Gastrocnemius medialis (tissue), 4 donors: ENCODE data around the gene BPHL. TPM values are rescaled to one million over a fixed set of nuclear protein-coding genes. Genes with fewer than 3 reads are reported as not detected.

Experiments used
- ATAC-seq, 2 donors: fragments of 150-250 bp; one replicate each; pipeline ENCODE4 v1.9.1; 2016
- DNase-seq, 2 donors: peaks; one replicate each; pipeline ENCODE4 v3.0.0-alpha.2; 2019
- H3K27ac ChIP-seq, 4 donors: fragments of 200-600 bp; sonication (generic); 1 replicate in 1 of 4; 2 replicates in 3 of 4; pipeline ENCODE4 v1.5.1; 2016 to 2018; ENCODE audit warnings: mild to moderate bottlenecking in 2 of 4, moderate library complexity in 1 of 4
- H3K27me3 ChIP-seq, 3 donors: fragments of 200-600 bp; sonication (generic) in 2 of 3; 1 replicate in 1 of 3; 2 replicates in 2 of 3; pipeline versions ENCODE4 v1.5.1 to v1.6.0; 2016 to 2019; ENCODE audit warnings: mild to moderate bottlenecking in 1 of 3, moderate library complexity in 1 of 3
- H3K36me3 ChIP-seq, 2 donors: fragments of 200-600 bp; sonication (generic) in 1 of 2; one replicate each; pipeline ENCODE4 v1.5.1; 2017 to 2018
- H3K4me1 ChIP-seq, 2 donors: fragments of 200-600 bp; sonication (generic) in 1 of 2; one replicate each; pipeline ENCODE4 v1.5.1; 2016 to 2017; ENCODE audit warnings: mild to moderate bottlenecking in 2 of 2
- H3K4me3 ChIP-seq, 4 donors: fragments of 200-600 bp; sonication (generic) in 3 of 4; 1 replicate in 1 of 4; 2 replicates in 3 of 4; pipeline ENCODE4 v1.5.1; 2016 to 2019; ENCODE audit warnings: mild to moderate bottlenecking in 2 of 4
- H3K9me3 ChIP-seq, 3 donors: fragments of 200-600 bp; sonication (generic) in 2 of 3; 1 replicate in 1 of 3; 2 replicates in 2 of 3; pipeline ENCODE4 v1.5.1; 2016 to 2019
- POLR2A ChIP-seq, 2 donors: fragments of 450-650 bp; IDR thresholded peaks; one replicate each; pipeline ENCODE4 v1.6.1; 2017; ENCODE audit warnings: antibody characterized with exemption in 2 of 2, mild to moderate bottlenecking in 2 of 2, moderate library complexity in 2 of 2
- in situ Hi-C, 4 donors: fragments of 200-750 bp; cut with MboI; loops; one replicate each; pipeline versions ENCODE4 v1.15.0 to v1.8.0; 2017; ENCODE audit warnings: low sequenced_read_pairs in 4 of 4
- intact Hi-C: fragments of 100-400 bp; cut with DNase I; formaldehyde crosslinking; loops from one replicate; pipeline ENCODE4 v1.15.1; 2023; ENCODE audit warnings: low total_unique reads
- total RNA-seq, 4 donors: library from RNA; depleted of rRNA; stranded (reverse); fragments of >200 nt; gene quantifications; one replicate each; pipeline versions ENCODE4 v1.1.0 to v1.2.3, GENCODE V29; 2016
- TF ChIP-seq, protein P1 (sequence below), 5 experiments: fragments of 450-650 bp in 3 of 5; fragments of 200-600 bp in 2 of 5; sonication (generic) in 2 of 5; IDR thresholded peaks in 4 of 5; conservative IDR thresholded peaks in 1 of 5; 1 replicate in 4 of 5; 2 replicates in 1 of 5; pipeline ENCODE4 v1.5.1; 2016 to 2019; ENCODE audit warnings: antibody characterized with exemption in 5 of 5, mild to moderate bottlenecking in 3 of 5, moderate library complexity in 3 of 5

BPHL gene
- total RNA-seq, 4 donors from 2014 or later: 4.7 to 8.7 (median 5.8) TPM

DNA sequence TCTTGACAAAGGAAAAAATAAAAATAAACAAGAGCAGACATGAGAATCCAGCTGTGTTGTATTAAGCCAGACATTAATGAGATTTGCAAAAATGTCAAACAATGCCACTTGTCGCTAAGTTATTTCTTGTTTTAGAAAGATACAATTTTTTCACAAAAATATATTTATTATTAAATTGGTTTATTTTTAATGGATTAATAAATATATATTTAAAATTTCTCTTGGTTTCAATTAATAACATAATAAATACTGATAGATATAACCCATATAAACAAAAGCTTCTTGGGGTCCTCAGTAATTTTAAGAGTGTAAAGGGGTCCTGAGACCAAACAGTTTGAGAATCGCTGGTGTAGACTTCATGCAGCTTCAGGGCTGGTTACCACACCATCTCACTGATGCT is 82.9 kb downstream of the BPHL start:
- Histone ChIP-seq H3K27me3 (no peaks in the 10 kb centered on the region), H3K36me3 (no peaks in the 10 kb centered on the region), H3K27ac (no peak overlapping the region), H3K4me3 (no peak overlapping the region), H3K4me1 (no peaks in the 10 kb centered on the region), H3K9me3 (no peaks in the 10 kb centered on the region)
- DNase-seq: no peak
- no peak for ATAC-seq
- TF ChIP-seq, protein P1, sequence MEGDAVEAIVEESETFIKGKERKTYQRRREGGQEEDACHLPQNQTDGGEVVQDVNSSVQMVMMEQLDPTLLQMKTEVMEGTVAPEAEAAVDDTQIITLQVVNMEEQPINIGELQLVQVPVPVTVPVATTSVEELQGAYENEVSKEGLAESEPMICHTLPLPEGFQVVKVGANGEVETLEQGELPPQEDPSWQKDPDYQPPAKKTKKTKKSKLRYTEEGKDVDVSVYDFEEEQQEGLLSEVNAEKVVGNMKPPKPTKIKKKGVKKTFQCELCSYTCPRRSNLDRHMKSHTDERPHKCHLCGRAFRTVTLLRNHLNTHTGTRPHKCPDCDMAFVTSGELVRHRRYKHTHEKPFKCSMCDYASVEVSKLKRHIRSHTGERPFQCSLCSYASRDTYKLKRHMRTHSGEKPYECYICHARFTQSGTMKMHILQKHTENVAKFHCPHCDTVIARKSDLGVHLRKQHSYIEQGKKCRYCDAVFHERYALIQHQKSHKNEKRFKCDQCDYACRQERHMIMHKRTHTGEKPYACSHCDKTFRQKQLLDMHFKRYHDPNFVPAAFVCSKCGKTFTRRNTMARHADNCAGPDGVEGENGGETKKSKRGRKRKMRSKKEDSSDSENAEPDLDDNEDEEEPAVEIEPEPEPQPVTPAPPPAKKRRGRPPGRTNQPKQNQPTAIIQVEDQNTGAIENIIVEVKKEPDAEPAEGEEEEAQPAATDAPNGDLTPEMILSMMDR (IDR thresholded peaks at IDR 0.05 in 4 of 5, conservative IDR thresholded peaks at IDR 0.05 in 1 of 5): no peak
- no peak for TF ChIP-seq POLR2A (IDR thresholded peaks at IDR 0.05)
- in situ Hi-C loops (no loop called here), intact Hi-C loops (no loop called here)

Other genes with a start within 250 kb of the BPHL start
- 1 to 10 TPM; 1.0 to 2.1 (median 1.6) TPM for gene SERPINB9, start 215.4 kb upstream of the BPHL start, total RNA-seq
- 100 to 1,000 TPM; 114 to 260 (median 189) TPM for gene SERPINB6, start 147.1 kb upstream of the BPHL start, total RNA-seq
- gene NQO2, start 118.8 kb upstream of the BPHL start, total RNA-seq: 10 to 100 TPM; 46.7 to 94.5 (median 60.3) TPM
- 10 to 100 TPM in 2 of 4 donors, 1 to 10 TPM in 2; 8.6 to 12.0 (median 10.3) TPM for gene RIPK1, start 50.2 kb upstream of the BPHL start, total RNA-seq
- gene TUBB2A, start 38.8 kb downstream of the BPHL start, total RNA-seq: 10 to 100 TPM; 18.9 to 53.1 (median 27.0) TPM
- gene TUBB2B, start 108.9 kb downstream of the BPHL start, total RNA-seq: 1 to 10 TPM; 1.5 to 3.5 (median 1.9) TPM
- 10 to 100 TPM; 16.4 to 27.6 (median 22.0) TPM for gene PSMG4, start 140.2 kb downstream of the BPHL start, total RNA-seq